Activated CD8-positive, alpha-beta T cell treated with anti-CD3 and anti-CD28 coated beads for 36 hours (primary cell): ENCODE data around the gene CFAP119. TPM values are rescaled to one million over a fixed set of nuclear protein-coding genes. Genes with fewer than 3 reads are reported as not detected.

Experiments used
- ATAC-seq: fragments of 200-7000 bp; cut with Tn5 transposase; one replicate; pipeline ENCODE4 v1.10.0; 2021; ENCODE audit warnings: mild to moderate bottlenecking, moderate library complexity
- CTCF ChIA-PET: fragments of 350-600 bp; sonication (Branson Sonifier 250); formaldehyde crosslinking; loops from one replicate; lab custom pipeline; 2021; ENCODE audit warnings: antibody characterized with exemption; lab: Charles Lee
- POLR2A ChIA-PET: fragments of 350-600 bp; sonication (Branson Sonifier 250); formaldehyde crosslinking; loops from one replicate; lab custom pipeline; 2021; ENCODE audit warnings: antibody characterized with exemption; lab: Charles Lee
- DNase-seq: peaks from one replicate; pipeline ENCODE4 v3.0.0-alpha.2; 2020
- H3K27ac Mint-ChIP-seq: one replicate; pipeline ENCODE4 v1.8.0; 2021; ENCODE audit warnings: mild to moderate bottlenecking, mixed read lengths
- H3K27me3 Mint-ChIP-seq: one replicate; pipeline ENCODE4 v1.8.0; 2021; ENCODE audit warnings: mixed read lengths
- H3K36me3 Mint-ChIP-seq: one replicate; pipeline ENCODE4 v1.8.0; 2021; ENCODE audit warnings: low read depth, mixed read lengths
- H3K4me1 Mint-ChIP-seq: one replicate; pipeline ENCODE4 v1.8.0; 2021; ENCODE audit warnings: low read depth, mixed read lengths
- H3K4me3 Mint-ChIP-seq: one replicate; pipeline ENCODE4 v1.8.0; 2021; ENCODE audit warnings: mild to moderate bottlenecking, moderate library complexity, mixed read lengths
- H3K9me3 Mint-ChIP-seq: one replicate; pipeline ENCODE4 v1.8.0; 2021; ENCODE audit warnings: mixed read lengths
- CTCF ChIP-seq: fragments of 200-600 bp; IDR thresholded peaks from one replicate; pipeline ENCODE4 v1.8.0; 2022; ENCODE audit warnings: antibody characterized with exemption, mild to moderate bottlenecking
- intact Hi-C: fragments of 100-400 bp; cut with micrococcal nuclease; formaldehyde crosslinking; loops from one replicate; pipeline ENCODE4 v1.10.0; 2022
- total RNA-seq, 2 experiments: library from RNA; stranded (reverse); gene quantifications; one replicate each; pipeline ENCODE4 v1.2.3, GENCODE V29; 2021

The CFAP119 gene
- total RNA-seq, 2 experiments from 2014 or later, result 3.8 to 3.9 TPM

- no peak for ATAC-seq
- H3K27ac Mint-ChIP-seq, result no peak overlapping the region
- no peak for DNase-seq
- ChIA-PET POLR2A (interaction anchor here (0.8 to 3.0 kb wide), 4 partner anchors 8 to 31 kb away, joined by 3 to 9 read pairs (median 4); no protein-coding TSS in a partner anchor), CTCF (interaction anchor here (0.8 to 1.4 kb wide), 2 partner anchors 11 to 1767 kb away, joined by 3 read pairs; no protein-coding TSS in a partner anchor)
- no peaks in the 10 kb centered on the region for H3K27me3 Mint-ChIP-seq
- no peaks in the 10 kb centered on the region for H3K9me3 Mint-ChIP-seq
- H3K36me3 Mint-ChIP-seq, result peaks cover 4% of the 10 kb centered on the region
- TF ChIP-seq CTCF, result no peak
- intact Hi-C loops, result no loop called here
- H3K4me1 Mint-ChIP-seq, result peaks cover 7% of the 10 kb centered on the region
- no peak overlapping the region for H3K4me3 Mint-ChIP-seq
Observed at GRCh38 chr16:30782486-30783279, 20.8 kb upstream of the CFAP119 start.

- no peak for TF ChIP-seq CTCF
- CTCF ChIA-PET, result interaction anchor here (2.8 kb wide), 1 partner anchor 162 kb away, joined by 8 read pairs; no protein-coding TSS in a partner anchor
- DNase-seq (no peak), ATAC-seq (no peak)
- Mint-ChIP-seq H3K27me3 (no peaks in the 10 kb centered on the region), H3K4me1 (peaks cover 8% of the 10 kb centered on the region), H3K36me3 (peaks cover 14% of the 10 kb centered on the region), H3K27ac (no peak overlapping the region), H3K4me3 (no peak overlapping the region), H3K9me3 (no peaks in the 10 kb centered on the region)
- intact Hi-C loops, result no loop called here
- POLR2A ChIA-PET, result interaction anchor here (1.2 kb wide), 1 partner anchor 19 kb away, joined by 3 read pairs; no protein-coding TSS in a partner anchor
Observed at GRCh38 chr16:30780549-30780948, 18.7 kb upstream of the CFAP119 start.

- Mint-ChIP-seq H3K36me3 (peaks cover 16% of the 10 kb centered on the region), H3K27me3 (no peaks in the 10 kb centered on the region), H3K9me3 (no peaks in the 10 kb centered on the region), H3K4me3 (no peak overlapping the region), H3K27ac (no peak overlapping the region), H3K4me1 (peaks cover 10% of the 10 kb centered on the region)
- intact Hi-C loops, result no loop called here
- DNase-seq, result no peak
- ChIA-PET CTCF (interaction anchor here (2.3 to 2.8 kb wide), 2 partner anchors 34 to 162 kb away, joined by 7 to 8 read pairs; no protein-coding TSS in a partner anchor), POLR2A (interaction anchor here (1.2 kb wide), 1 partner anchor 20 kb away, joined by 3 read pairs; no protein-coding TSS in a partner anchor)
- TF ChIP-seq CTCF, result no peak
- ATAC-seq, result no peak
Observed at GRCh38 chr16:30780021-30780420, 18.2 kb upstream of the CFAP119 start.

DNA sequence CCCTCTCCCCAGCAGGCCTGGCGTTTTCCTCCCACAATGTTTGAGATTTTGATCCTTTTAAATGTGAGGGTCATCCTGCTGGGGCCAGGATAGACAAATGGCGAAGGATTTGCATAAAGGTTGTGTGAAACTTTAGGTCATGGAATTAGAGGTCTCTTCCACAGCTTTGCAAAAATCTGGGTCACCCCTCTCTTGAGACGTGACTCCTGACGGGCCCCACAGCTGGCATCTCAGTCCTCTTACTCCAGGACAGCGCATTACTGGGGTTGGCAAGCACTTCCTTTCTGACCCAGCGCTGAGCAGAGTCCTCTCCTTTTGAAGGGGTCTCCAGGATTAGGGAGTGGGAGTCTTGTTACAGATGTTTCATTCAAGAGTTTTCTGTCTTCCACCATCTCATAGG is 17.7 kb upstream of the CFAP119 start:
- H3K4me1 Mint-ChIP-seq, result peaks cover 14% of the 10 kb centered on the region
- no peaks in the 10 kb centered on the region for H3K27me3 Mint-ChIP-seq
- intact Hi-C loops, result no loop called here
- no peak for DNase-seq
- H3K27ac Mint-ChIP-seq, result no peak overlapping the region
- TF ChIP-seq CTCF, result no peak
- no peak overlapping the region for H3K4me3 Mint-ChIP-seq
- H3K9me3 Mint-ChIP-seq, result no peaks in the 10 kb centered on the region
- POLR2A ChIA-PET, result interaction anchor here (1.2 kb wide), 1 partner anchor 20 kb away, joined by 3 read pairs; no protein-coding TSS in a partner anchor
- no peak for ATAC-seq
- CTCF ChIA-PET, result interaction anchor here (2.3 to 2.8 kb wide), 2 partner anchors 34 to 163 kb away, joined by 7 to 8 read pairs; no protein-coding TSS in a partner anchor
- H3K36me3 Mint-ChIP-seq, result peaks cover 19% of the 10 kb centered on the region
